WTC11 (cell line): Measurements from ENCODE around the gene TSC1.

Experiments used
- ATF2 ChIP-seq: sonication (generic); formaldehyde crosslinking; IDR thresholded peaks from 2 replicates; pipeline ENCODE4 v1.8.1; 2022; ENCODE audit warnings: low read depth, missing genetic modification reagents, borderline replicate concordance
- CTCF ChIP-seq: fragments of 200-600 bp; IDR thresholded peaks from 2 replicates; pipeline ENCODE4 v1.8.0; 2022; ENCODE audit warnings: antibody characterized with exemption
- E2F4 ChIP-seq: sonication (generic); formaldehyde crosslinking; IDR thresholded peaks from 2 replicates; pipeline ENCODE4 v1.8.1; 2022; ENCODE audit warnings: low read depth, mild to moderate bottlenecking, moderate library complexity, missing genetic modification reagents, borderline replicate concordance
- NFATC4 ChIP-seq: fragments of 250-450 bp; sonication (Bioruptor Pico); IDR thresholded peaks from 2 replicates; pipeline ENCODE4 v1.9.0; 2021; ENCODE audit warnings: mild to moderate bottlenecking
- NR3C1 ChIP-seq: sonication (generic); formaldehyde crosslinking; conservative IDR thresholded peaks from 2 replicates; pipeline ENCODE4 v1.8.1; 2023; ENCODE audit warnings: low read depth, mild to moderate bottlenecking, missing genetic modification reagents
- TP53 ChIP-seq: sonication (generic); formaldehyde crosslinking; IDR thresholded peaks from 2 replicates; pipeline ENCODE4 v1.8.1; 2023; ENCODE audit warnings: mild to moderate bottlenecking, missing genetic modification reagents
- USF1 ChIP-seq: sonication (generic); formaldehyde crosslinking; IDR thresholded peaks from 2 replicates; pipeline ENCODE4 v1.8.0; 2022; ENCODE audit warnings: mild to moderate bottlenecking, missing genetic modification reagents
- ZNF138 ChIP-seq: sonication (generic); formaldehyde crosslinking; conservative IDR thresholded peaks from 2 replicates; pipeline ENCODE4 v1.8.1; 2022; ENCODE audit warnings: mild to moderate bottlenecking, moderate library complexity, missing genetic modification reagents

DNA sequence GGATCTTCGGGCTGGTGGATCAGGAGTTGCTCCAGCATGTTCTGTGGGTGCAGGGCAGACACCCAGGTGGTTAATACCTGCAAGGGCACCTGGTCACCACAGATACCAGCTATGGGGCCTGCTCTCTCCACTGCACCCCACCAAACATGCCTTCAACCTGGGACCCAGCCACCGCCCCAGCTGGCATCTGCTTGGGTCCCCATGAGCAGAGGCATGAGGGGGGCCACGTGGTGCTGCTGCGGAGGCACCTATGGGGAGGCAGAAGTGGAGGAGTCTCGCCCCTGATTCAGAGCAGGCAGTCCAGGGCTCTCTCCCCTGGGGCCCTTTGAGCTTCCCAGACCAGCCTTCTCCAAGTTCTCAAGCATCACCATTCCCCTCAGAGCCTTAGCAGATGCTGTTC lies 69.3 kb downstream of the TSC1 start:
- TF ChIP-seq E2F4 (CRISPR knock-in tag) (no peak), NR3C1 (CRISPR knock-in tag) (no peak), CTCF (no peak), ZNF138 (CRISPR knock-in tag) (no peak), ATF2 (CRISPR knock-in tag) (no peak), USF1 (no peak), NFATC4 (CRISPR knock-in tag) (no peak), TP53 (CRISPR knock-in tag) (no peak)
